Measurements from ENCODE around the gene GNLY. TPM values are rescaled to one million over a fixed set of nuclear protein-coding genes. Genes with fewer than 3 reads are reported as not detected.

Gene GNLY
- total and polyA plus RNA-seq, 9 of the 15 experiments (the other 6 are each of a cell fraction or from before 2014, with no cell fraction given), result not detected

DNA sequence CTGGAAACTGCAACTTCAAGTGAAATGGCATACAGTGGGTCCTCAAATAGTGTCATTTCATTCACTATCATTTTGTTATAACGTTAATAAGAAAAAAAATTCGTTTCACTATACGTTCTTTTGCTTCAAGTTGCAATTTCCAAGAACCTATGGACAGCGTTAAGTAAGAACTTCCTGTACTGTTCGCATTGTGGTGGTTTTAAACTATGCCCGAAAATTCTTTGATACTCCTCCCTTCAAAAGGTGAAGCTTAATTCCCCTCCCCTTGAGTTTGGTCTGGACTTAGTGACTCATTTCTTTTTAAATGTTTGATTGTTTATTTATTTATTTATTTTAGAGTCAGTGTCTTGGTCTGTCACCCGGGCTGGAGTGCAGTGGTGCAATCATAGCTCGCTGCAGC is 20.7 kb downstream of the GNLY start:
- Histone ChIP-seq H3K4me2 (ENCODE audit: insufficient read depth, low read length) (no peak overlapping the region), H3K36me3 (ENCODE audit: control insufficient read depth, insufficient read depth, low read length) (no peaks in the 10 kb centered on the region), H2AFZ (ENCODE audit: low read depth, low read length) (no peak overlapping the region), H3K27me3 (ENCODE audit: control insufficient read depth in 2 of 2, insufficient read depth in 2 of 2, low read length in 2 of 2) (peaks cover 3 to 35% of the 10 kb centered on the region in 2 experiments; a peak in 4 of 5 replicates), H3K79me2 (ENCODE audit: control insufficient read depth, insufficient read depth, low read length) (no peaks in the 10 kb centered on the region), H4K20me1 (replicated peaks; ENCODE audit: control insufficient read depth, insufficient read depth, low read length) (no peaks in the 10 kb centered on the region), H3K9ac (ENCODE audit: insufficient read depth in 1 of 2, low read depth in 2 of 2, low read length in 2 of 2) (no peak overlapping the region), H3K9me1 (ENCODE audit: control insufficient read depth, insufficient read depth, low read length) (no peaks in the 10 kb centered on the region), H3K9me3 (replicated peaks; ENCODE audit: control insufficient read depth, insufficient read depth, low read depth, low read length) (no peaks in the 10 kb centered on the region), H3K27ac (ENCODE audit: extremely low read depth, low read depth, low read length) (no peak overlapping the region), H3K4me1 (replicated peaks in 1 of 2; ENCODE audit: control insufficient read depth in 2 of 2, insufficient read depth in 2 of 2, low read length in 2 of 2) (peaks cover 12 to 27% of the 10 kb centered on the region in 2 experiments; a peak in 4 of 5 replicates), H3K4me3 (no peak overlapping the region)
- intact Hi-C loops (cut with micrococcal nuclease), result no loop called here
- in situ Hi-C loops (cut with MboI), result no loop called here
- WGBS (ENCODE audit: insufficient coverage, low coverage, missing lambda C conversion rate), result 12% methylated on average over 8 of the region's 8 CpGs
- no peak for ATAC-seq
- no TSS peak for BruUV-seq (replicated peaks)
- TF ChIP-seq RBM15 (IDR thresholded peaks at IDR 0.05; ENCODE audit: insufficient read depth, low read length) (no peak), TARDBP (IDR thresholded peaks at IDR 0.05) (no peak), CHCHD3 (CRISPR knock-in tag; IDR thresholded peaks at IDR 0.05) (no peak), PPARD (CRISPR knock-in tag; IDR thresholded peaks at IDR 0.05) (no peak), ETV1 (tag; conservative IDR thresholded peaks at IDR 0.05; ENCODE audit: low read depth) (no peak), SNIP1 (IDR thresholded peaks at IDR 0.05; ENCODE audit: low read depth) (no peak), ZNF436 (CRISPR knock-in tag; IDR thresholded peaks at IDR 0.05) (no peak), SRSF1 (IDR thresholded peaks at IDR 0.05; ENCODE audit: low read depth, low read length) (no peak), NELFE (IDR thresholded peaks at IDR 0.05; ENCODE audit: insufficient read depth, insufficient read length) (no peak), ZNF274 (IDR thresholded peaks at IDR 0.05; ENCODE audit: borderline replicate concordance, low read depth, low read length) (no peak), HNRNPLL (IDR thresholded peaks at IDR 0.05; ENCODE audit: low read depth, low read length, poor library complexity, severe bottlenecking) (no peak), HDAC1 (IDR thresholded peaks at IDR 0.05) (no peak), YY1 (IDR thresholded peaks at IDR 0.05; ENCODE audit: borderline replicate concordance in 1 of 3, control insufficient read depth in 1 of 3, extremely low read depth in 1 of 3, insufficient read depth in 3 of 3, insufficient read length in 1 of 3, insufficient replicate concordance in 2 of 3, low read depth in 1 of 3, low read length in 2 of 3) (no peak), NCOA4 (IDR thresholded peaks at IDR 0.05; ENCODE audit: partially characterized antibody) (no peak)
- TF ChIP-seq, protein P1, sequence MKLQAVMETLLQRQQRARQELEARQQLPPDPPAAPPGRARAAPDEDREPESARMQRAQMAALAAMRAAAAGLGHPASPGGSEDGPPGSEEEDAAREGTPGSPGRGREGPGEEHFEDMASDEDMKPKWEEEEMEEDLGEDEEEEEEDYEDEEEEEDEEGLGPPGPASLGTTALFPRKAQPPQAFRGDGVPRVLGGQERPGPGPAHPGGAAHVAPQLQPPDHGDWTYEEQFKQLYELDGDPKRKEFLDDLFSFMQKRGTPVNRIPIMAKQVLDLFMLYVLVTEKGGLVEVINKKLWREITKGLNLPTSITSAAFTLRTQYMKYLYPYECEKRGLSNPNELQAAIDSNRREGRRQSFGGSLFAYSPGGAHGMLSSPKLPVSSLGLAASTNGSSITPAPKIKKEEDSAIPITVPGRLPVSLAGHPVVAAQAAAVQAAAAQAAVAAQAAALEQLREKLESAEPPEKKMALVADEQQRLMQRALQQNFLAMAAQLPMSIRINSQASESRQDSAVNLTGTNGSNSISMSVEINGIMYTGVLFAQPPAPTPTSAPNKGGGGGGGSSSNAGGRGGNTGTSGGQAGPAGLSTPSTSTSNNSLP (IDR thresholded peaks at IDR 0.05; ENCODE audit: borderline replicate concordance, low read depth, low read length), result no peak
- ChIA-PET CTCF (ENCODE audit: low intra/inter-chr PET ratio) (no interaction called here), POLR2A (interaction anchor here (0.7 to 2.3 kb wide), 2 partner anchors 10 to 111 kb away, joined by 3 to 9 read pairs; no protein-coding TSS in a partner anchor)
- no peak for FAIRE-seq
- no peak for DNase-seq (ENCODE audit: extremely low read depth in 1 of 4, low spot score in 3 of 4)
